Activated naive CD4-positive, alpha-beta T cell treated with anti-CD3 and anti-CD28 coated beads, Interleukin-2, amount 50 U/mL, for 72 hours (primary cell): ENCODE data around the gene ADARB2. TPM values are rescaled to one million over a fixed set of nuclear protein-coding genes. Genes with fewer than 3 reads are reported as not detected.

Source experiments
- ATAC-seq, 2 donors: fragments of 150-1000 bp; cut with Tn5 transposase; 2 replicates each; pipeline ENCODE4 v1.10.0; 2021; ENCODE audit warnings: mild to moderate bottlenecking in 2 of 2, moderate library complexity in 2 of 2
- DNase-seq, 2 donors: peaks; one replicate each; pipeline ENCODE4 v3.0.0; 2021 to 2022; ENCODE audit warnings: low spot score in 2 of 2
- H3K27ac Mint-ChIP-seq, 2 donors: one replicate each; pipeline ENCODE4 v1.8.0; 2022; ENCODE audit warnings: mild to moderate bottlenecking in 2 of 2, mixed read lengths in 2 of 2
- H3K36me3 Mint-ChIP-seq, 2 donors: one replicate each; pipeline ENCODE4 v1.8.0; 2022; ENCODE audit warnings: mixed read lengths in 2 of 2
- H3K9me3 Mint-ChIP-seq, 2 donors: one replicate each; pipeline ENCODE4 v1.8.0; 2022; ENCODE audit warnings: mixed read lengths in 2 of 2
- total RNA-seq, 2 donors: library from RNA; stranded (reverse); gene quantifications; one replicate each; pipeline ENCODE4 v1.2.3, GENCODE V29; 2022

ADARB2 gene
- total RNA-seq, 2 donors from 2014 or later: 0.27 TPM; not detected in 1

DNA sequence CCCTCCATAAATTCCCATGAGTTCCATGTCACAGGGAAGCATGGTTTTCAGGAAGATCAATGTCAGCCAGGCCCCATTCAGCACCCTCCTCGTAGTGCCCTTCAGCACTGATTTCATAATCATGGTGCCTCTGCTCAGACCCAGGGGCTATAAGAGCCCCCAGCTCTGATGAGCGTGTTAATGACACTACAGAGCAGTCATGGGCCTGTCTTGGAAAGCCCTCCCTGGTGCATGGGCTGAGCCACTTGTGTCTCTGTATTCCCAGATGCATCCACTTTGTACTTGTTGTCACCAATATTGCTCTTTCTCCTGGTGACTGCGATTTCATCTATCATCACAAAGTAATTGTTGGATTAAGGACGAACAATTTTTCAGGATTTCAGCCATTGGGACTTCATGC lies 154.6 kb downstream of the ADARB2 start:
- no peak for ATAC-seq
- DNase-seq: no peak
- Mint-ChIP-seq H3K9me3 (peaks cover 2% of the 10 kb centered on the region in 2 donors), H3K27ac (no peak overlapping the region), H3K36me3 (no peaks in the 10 kb centered on the region)

GRCh38 chr10:1581189-1581588 lies 156.1 kb downstream of the ADARB2 start:
- H3K36me3 Mint-ChIP-seq: no peaks in the 10 kb centered on the region
- no peak overlapping the region for H3K27ac Mint-ChIP-seq
- no peaks in the 10 kb centered on the region for H3K9me3 Mint-ChIP-seq
- ATAC-seq: no peak
- no peak for DNase-seq

DNA sequence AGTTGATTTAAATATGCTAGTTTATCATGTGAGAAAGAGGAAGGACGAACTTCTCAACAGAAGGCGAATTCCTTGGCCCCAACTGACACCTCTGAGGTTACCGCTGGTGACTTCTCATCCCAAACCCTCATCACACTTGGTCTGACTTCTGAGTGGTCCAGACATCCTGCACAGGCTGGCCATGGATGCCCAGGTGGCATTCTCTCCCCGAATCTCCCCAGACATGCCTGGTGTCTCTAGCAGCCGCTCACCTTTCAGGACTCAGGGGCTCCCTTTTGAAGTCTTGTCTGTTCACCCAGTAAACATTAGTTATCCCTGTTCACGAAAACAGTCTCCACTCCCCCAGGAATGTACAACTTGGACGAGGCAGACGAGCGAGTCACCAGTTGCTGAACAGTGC lies 157.7 kb downstream of the ADARB2 start:
- Mint-ChIP-seq H3K9me3 (no peaks in the 10 kb centered on the region), H3K36me3 (no peaks in the 10 kb centered on the region), H3K27ac (no peak overlapping the region)
- ATAC-seq (no peak), DNase-seq (no peak)

DNA sequence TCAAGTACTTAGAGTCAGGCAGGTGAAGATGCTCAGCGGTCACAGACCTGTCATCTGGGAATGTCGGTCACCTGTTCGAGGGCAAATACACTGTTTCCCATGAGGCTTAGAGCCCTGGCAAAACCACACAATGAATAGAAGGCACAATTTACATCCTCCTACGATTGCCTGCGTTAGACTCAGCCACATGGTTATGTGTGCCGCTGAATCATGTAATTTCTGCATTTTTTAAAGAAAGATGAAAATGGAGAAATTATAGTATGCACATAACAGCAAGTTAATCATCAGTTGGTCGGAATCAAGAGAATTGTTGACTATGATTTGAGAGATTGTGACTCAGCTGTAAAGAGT lies 158.2 kb downstream of the ADARB2 start:
- no peak overlapping the region for H3K27ac Mint-ChIP-seq
- ATAC-seq (no peak), DNase-seq (no peak)
- H3K36me3 Mint-ChIP-seq: no peaks in the 10 kb centered on the region
- H3K9me3 Mint-ChIP-seq: no peaks in the 10 kb centered on the region

DNA sequence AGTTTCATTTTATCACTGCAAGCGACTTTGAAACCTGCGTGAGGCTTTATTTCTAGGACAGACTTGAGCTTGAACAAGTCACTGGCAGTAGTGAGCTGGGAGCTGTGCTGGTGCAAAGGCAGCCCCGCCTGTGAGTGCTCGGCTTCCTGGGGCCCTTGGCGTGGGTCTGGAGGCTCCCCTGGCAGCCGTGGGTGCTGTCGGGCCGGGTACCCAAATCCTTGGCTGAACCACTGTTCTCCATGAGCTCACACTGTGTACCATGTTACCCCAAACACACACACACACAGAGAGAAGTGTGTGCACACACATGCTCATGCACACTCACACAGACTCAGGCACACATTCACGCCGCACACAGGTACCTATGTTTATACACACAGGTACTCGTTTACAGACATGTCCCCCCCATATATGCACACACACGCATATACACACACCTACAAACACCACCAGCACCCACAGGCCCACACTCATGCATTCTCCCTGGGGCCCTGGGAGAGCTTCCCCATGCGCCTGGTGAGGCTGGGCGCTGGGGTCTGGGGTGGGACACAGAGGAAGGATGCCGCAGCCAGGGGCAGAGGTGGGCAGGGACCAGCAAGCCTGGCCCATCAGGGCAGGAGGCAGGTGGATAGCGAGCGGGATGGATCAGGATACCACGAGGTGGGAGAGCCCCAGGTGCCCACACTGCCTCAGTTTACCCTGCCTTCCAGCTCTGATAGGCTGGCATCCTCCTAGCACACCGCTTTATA lies 158.8 kb downstream of the ADARB2 start:
- H3K27ac Mint-ChIP-seq: no peak overlapping the region
- ATAC-seq (no peak), DNase-seq (no peak)
- H3K9me3 Mint-ChIP-seq: no peaks in the 10 kb centered on the region
- H3K36me3 Mint-ChIP-seq: no peaks in the 10 kb centered on the region

- DNase-seq (no peak), ATAC-seq (no peak)
- H3K9me3 Mint-ChIP-seq: no peaks in the 10 kb centered on the region
- no peak overlapping the region for H3K27ac Mint-ChIP-seq
- H3K36me3 Mint-ChIP-seq: no peaks in the 10 kb centered on the region
These were observed 159.4 kb downstream of the ADARB2 start for GRCh38 chr10:1577945-1578344.

GRCh38 chr10:1577373-1577770 lies 160.0 kb downstream of the ADARB2 start:
- DNase-seq (no peak), ATAC-seq (no peak)
- no peak overlapping the region for H3K27ac Mint-ChIP-seq
- no peaks in the 10 kb centered on the region for H3K9me3 Mint-ChIP-seq
- H3K36me3 Mint-ChIP-seq: no peaks in the 10 kb centered on the region

GRCh38 chr10:1576467-1577372 lies 160.6 kb downstream of the ADARB2 start:
- DNase-seq: no peak
- Mint-ChIP-seq H3K36me3 (peaks cover 0 to 4% of the 10 kb centered on the region in 2 donors), H3K9me3 (peaks cover 4 to 6% of the 10 kb centered on the region in 2 donors), H3K27ac (no peak overlapping the region)
- ATAC-seq: no peak

- Mint-ChIP-seq H3K36me3 (peaks cover 0 to 9% of the 10 kb centered on the region in 2 donors), H3K27ac (no peak overlapping the region), H3K9me3 (peaks cover 9 to 12% of the 10 kb centered on the region in 2 donors)
- no peak for ATAC-seq
- no peak for DNase-seq
These were observed 161.7 kb downstream of the ADARB2 start for GRCh38 chr10:1575481-1576244.

DNA sequence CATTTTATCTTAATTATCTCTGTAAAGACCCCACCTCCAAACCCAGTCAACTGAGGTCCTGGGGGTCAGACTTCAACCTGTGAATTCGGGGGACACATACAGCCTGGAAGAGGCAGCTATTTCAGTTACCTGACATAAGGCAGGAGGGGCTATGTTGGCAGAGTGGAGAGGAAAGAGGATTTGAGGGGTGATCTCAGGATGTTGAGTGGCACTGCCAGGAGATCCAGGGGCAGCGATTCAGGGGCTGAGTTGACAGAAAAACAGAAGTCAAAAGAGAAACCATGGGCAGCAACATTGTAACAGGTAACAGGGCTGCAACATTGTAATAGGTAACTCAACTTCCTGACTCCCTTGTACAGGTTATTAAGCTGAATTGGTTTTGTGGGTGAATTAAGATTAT lies 162.6 kb downstream of the ADARB2 start:
- DNase-seq: no peak
- Mint-ChIP-seq H3K36me3 (peaks cover 0 to 9% of the 10 kb centered on the region in 2 donors), H3K9me3 (peaks cover 9 to 12% of the 10 kb centered on the region in 2 donors), H3K27ac (no peak overlapping the region)
- no peak for ATAC-seq

- Mint-ChIP-seq H3K27ac (no peak overlapping the region), H3K9me3 (peaks cover 9 to 12% of the 10 kb centered on the region in 2 donors), H3K36me3 (peaks cover 0 to 9% of the 10 kb centered on the region in 2 donors)
- ATAC-seq (no peak), DNase-seq (peak in 1 of 2 donors; percentile 42)
These were observed 163.3 kb downstream of the ADARB2 start for GRCh38 chr10:1573981-1574380.

- ATAC-seq (no peak), DNase-seq (peak in 1 of 2 donors; percentile 31)
- Mint-ChIP-seq H3K27ac (no peak overlapping the region), H3K36me3 (peaks cover 0 to 9% of the 10 kb centered on the region in 2 donors), H3K9me3 (peaks cover 9 to 12% of the 10 kb centered on the region in 2 donors)
These were observed 163.9 kb downstream of the ADARB2 start for GRCh38 chr10:1573334-1573969.

DNA sequence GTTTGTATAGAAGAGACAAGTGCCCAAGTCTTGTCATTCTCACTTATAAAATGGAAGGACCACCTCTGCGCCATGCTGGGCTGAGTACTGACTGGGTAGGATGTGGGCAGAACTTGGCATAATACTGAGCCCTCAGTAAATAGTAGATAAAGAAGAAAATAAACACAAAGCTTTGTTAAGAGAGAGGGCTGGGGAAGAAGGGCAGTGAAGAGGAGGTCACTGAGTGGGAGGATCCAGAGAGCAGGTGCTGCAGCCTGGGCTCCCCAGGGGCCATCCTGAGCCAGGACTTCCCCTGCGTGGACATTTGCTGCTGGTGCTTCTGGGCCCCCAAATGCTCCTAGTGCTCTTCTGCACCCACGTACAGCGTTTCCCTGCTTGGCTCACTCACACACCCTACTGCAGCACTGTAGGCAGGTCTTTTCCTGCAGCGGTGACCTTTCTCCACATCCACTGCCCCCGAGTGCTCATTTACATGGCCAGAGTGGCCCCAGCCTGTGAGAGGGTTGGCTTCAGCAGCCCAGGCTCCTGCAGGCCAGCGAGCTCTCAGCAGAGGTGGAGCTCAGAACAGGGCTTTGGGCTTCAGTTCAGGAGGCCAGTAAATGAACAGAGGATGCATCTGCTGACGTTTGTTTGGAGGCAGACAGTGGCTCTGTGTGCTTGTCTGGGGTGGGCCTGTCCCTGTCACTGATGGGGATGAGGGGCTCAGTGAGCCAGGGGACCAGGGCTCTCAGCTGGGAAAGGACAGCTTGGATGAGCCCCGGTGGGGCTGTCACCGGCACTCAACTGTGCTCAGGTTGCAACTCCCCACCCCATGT lies 164.6 kb downstream of the ADARB2 start:
- DNase-seq (no peak), ATAC-seq (no peak)
- Mint-ChIP-seq H3K27ac (peak overlapping the region in 1 of 2 donors; percentile 55), H3K9me3 (peaks cover 9 to 12% of the 10 kb centered on the region in 2 donors), H3K36me3 (peaks cover 0 to 9% of the 10 kb centered on the region in 2 donors)

- DNase-seq (no peak), ATAC-seq (no peak)
- Mint-ChIP-seq H3K36me3 (peaks cover 0 to 9% of the 10 kb centered on the region in 2 donors), H3K27ac (peak overlapping the region; percentile 53 to 91), H3K9me3 (peaks cover 9 to 12% of the 10 kb centered on the region in 2 donors)
These were observed 165.6 kb downstream of the ADARB2 start for GRCh38 chr10:1571587-1572237.

DNA sequence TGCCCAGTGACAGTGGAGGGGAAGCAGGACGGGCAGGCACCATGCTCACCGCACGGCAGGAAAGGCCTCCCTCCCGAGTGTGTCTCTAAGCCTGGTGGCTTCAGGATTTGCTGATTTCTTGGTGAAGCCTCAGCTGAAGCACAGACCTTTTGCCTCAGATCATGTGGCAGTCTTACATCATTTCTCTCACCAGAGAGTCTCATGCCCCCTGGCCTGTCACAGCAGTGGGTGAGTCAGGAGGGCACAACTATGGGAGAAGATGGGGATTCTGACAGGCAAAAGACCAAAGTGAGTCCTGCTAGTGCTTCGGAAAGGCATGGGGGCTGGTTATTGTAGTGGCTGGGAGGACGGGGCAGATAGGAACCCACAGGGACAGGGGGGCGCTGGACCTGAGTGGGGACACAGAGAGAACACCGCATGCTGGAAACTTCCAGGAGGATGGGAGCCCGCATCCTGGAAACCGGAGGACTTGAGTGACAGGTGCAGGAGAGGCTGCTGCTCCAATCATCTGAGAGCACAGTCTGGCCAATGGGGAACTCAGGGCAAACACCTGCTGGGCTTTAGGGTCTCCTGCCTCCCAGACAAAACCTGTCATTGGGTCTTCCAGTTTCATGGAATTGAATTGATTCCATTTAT lies 166.8 kb downstream of the ADARB2 start:
- H3K9me3 Mint-ChIP-seq: peaks cover 9 to 12% of the 10 kb centered on the region in 2 donors
- H3K36me3 Mint-ChIP-seq: peaks cover 0 to 9% of the 10 kb centered on the region in 2 donors
- DNase-seq: no peak
- ATAC-seq: no peak
- no peak overlapping the region for H3K27ac Mint-ChIP-seq
